ENCODE measurements around the gene OSBPL6.

GRCh38 chr2:178191004-178191508, 3.3 kb upstream of the OSBPL6 start:
- TF ChIP-seq PPARA (CRISPR knock-in tag; IDR thresholded peaks at IDR 0.05; ENCODE audit: borderline replicate concordance) (no peak), SNAI2 (CRISPR knock-in tag; IDR thresholded peaks at IDR 0.05) (no peak), ZNF565 (CRISPR knock-in tag; conservative IDR thresholded peaks at IDR 0.05; ENCODE audit: low read depth) (no peak), ARNTL (CRISPR knock-in tag; IDR thresholded peaks at IDR 0.05; ENCODE audit: borderline replicate concordance, low read depth) (no peak), TOX (CRISPR knock-in tag; IDR thresholded peaks at IDR 0.05; ENCODE audit: borderline replicate concordance) (no peak)
- TF ChIP-seq, protein P1, sequence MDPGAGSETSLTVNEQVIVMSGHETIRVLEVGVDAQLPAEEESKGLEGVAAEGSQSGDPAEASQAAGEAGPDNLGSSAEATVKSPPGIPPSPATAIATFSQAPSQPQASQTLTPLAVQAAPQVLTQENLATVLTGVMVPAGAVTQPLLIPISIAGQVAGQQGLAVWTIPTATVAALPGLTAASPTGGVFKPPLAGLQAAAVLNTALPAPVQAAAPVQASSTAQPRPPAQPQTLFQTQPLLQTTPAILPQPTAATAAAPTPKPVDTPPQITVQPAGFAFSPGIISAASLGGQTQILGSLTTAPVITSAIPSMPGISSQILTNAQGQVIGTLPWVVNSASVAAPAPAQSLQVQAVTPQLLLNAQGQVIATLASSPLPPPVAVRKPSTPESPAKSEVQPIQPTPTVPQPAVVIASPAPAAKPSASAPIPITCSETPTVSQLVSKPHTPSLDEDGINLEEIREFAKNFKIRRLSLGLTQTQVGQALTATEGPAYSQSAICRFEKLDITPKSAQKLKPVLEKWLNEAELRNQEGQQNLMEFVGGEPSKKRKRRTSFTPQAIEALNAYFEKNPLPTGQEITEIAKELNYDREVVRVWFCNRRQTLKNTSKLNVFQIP (CRISPR knock-in tag; IDR thresholded peaks at IDR 0.05; ENCODE audit: borderline replicate concordance, low read depth), result no peak
- TF ChIP-seq, protein P2, sequence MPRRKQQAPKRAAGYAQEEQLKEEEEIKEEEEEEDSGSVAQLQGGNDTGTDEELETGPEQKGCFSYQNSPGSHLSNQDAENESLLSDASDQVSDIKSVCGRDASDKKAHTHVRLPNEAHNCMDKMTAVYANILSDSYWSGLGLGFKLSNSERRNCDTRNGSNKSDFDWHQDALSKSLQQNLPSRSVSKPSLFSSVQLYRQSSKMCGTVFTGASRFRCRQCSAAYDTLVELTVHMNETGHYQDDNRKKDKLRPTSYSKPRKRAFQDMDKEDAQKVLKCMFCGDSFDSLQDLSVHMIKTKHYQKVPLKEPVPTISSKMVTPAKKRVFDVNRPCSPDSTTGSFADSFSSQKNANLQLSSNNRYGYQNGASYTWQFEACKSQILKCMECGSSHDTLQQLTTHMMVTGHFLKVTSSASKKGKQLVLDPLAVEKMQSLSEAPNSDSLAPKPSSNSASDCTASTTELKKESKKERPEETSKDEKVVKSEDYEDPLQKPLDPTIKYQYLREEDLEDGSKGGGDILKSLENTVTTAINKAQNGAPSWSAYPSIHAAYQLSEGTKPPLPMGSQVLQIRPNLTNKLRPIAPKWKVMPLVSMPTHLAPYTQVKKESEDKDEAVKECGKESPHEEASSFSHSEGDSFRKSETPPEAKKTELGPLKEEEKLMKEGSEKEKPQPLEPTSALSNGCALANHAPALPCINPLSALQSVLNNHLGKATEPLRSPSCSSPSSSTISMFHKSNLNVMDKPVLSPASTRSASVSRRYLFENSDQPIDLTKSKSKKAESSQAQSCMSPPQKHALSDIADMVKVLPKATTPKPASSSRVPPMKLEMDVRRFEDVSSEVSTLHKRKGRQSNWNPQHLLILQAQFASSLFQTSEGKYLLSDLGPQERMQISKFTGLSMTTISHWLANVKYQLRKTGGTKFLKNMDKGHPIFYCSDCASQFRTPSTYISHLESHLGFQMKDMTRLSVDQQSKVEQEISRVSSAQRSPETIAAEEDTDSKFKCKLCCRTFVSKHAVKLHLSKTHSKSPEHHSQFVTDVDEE (CRISPR knock-in tag; IDR thresholded peaks at IDR 0.05), result no peak
